ENCODE measurements around the gene RIMBP3C.
"Not testable (repeated sequence)": the region's sequence is repeated elsewhere in the genome, so short reads cannot be mapped to it uniquely, and the experiment has no call there.

RIMBP3C gene

DNA sequence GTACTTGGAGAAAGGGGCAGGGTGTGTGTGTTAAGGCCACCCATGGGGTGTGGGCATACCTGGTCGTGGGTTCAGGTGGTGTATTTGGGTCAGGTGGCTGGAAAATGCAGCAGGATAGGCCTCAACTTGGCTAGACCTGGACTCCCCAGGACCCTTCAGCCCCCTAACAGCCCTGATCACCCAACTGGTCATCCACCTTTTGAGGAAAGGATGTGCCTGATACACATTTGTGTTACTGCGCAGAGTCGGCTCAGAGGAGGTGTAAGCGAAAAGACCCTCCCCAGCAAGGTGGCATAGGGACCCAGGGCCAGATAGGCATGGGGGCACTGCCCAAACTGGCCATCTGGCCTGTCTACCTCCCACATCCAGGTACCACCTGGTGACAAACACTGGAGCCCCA, at the start of gene RIMBP3C:
TSS of gene RIMBP3C (minus strand) at position 101 of the 400 bp plus-strand sequence. CDS start 485 bp downstream, outside the sequence.
- not testable (repeated sequence) for DNase-seq

DNA sequence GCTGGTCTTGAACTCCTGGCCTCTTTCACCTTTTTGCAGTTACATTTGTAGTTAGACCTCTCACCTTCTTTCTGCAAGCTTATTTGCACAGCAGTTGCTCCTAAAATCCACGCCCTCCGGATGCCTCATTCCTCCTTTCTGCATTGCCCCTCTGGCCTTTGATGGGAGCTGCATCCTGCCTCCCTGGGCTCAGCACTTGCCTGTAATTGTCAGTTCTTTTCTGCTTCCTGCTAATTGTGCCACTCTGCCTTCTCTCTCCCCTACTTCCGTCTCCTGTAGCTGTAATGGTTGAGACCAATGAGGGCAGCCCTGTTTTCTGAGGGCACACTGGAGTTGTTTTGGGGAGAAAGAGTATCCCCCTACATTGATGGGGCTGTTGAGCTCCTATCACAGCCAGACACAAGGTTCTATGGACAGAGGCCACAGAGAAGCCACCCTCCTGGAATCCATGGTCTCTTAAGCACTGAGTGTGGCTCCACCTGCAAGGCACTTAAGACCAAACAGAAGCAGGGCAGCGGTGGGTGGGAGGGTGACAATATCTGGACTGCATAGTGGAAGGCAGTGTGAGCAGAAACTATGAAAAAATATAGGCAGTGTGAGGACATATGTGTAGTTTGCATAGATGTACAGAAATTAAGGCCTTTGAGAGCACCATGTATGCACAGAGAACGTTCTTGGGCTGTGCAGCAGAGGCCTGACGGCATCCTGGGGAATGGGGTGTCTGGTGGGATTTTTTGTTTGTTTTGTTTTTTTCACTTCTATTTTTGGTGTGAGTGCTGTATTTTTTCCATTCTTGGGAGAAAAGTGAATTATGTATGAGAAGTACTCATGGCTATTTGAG, 48.0 kb upstream of the RIMBP3C start:
- DNase-seq: no peak

DNA sequence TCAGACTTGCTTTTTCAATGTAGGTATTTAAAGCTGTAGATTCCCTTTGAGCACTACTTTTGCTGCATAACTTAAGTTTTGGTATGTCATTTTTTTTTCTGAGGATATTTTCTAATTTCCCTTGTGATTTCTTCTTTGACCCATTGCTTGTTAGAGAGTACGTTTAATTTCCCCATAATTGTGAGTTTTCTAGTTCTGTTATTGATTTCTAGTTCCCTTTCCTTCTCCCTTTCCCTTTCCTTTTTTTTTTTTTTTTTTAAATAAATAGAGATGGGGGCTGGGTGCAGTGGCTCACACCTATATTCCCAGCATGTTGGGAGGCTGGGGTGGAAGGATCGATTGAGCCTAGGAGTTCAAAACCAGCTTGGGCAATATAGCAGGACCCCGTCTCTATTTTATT, 47.0 kb upstream of the RIMBP3C start:
- no peak for DNase-seq

DNA sequence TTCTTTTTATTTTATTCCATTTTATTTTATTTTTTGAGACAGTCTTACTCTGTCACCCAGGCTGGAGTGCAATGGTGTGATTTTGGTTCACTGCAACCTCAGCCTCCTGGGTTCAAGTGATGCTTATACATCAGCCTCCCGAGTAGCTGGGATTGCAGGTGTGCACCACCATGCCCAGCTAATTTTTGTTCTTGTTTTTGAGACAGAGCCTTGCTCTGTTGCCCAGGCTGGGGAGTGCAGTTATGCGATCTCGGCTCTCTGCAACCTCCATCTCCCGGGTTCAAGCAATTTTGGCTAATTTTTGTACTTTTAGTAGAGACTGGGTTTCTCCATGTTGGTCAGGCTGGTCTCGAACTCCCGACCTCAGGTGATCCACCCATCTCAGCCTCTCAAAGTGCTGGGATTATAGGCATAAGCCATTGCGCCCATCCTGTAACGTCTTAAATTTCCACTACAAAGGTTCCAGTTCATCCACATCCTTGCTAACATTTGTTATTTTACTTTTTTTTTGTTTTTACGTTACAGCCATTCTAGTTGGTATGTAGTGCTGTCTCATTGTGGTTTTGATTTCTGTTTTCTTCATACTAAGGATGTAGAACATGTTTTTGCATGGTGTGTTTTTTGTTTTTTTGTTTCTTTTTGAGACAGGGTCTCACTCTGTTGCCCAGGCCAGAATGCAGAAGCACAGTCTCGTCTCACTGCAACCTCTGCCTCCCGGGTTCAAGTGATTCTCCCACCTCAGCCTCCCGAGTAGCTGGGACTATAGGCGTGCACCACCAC, 45.3 kb upstream of the RIMBP3C start:
- not testable (repeated sequence) for DNase-seq

DNA sequence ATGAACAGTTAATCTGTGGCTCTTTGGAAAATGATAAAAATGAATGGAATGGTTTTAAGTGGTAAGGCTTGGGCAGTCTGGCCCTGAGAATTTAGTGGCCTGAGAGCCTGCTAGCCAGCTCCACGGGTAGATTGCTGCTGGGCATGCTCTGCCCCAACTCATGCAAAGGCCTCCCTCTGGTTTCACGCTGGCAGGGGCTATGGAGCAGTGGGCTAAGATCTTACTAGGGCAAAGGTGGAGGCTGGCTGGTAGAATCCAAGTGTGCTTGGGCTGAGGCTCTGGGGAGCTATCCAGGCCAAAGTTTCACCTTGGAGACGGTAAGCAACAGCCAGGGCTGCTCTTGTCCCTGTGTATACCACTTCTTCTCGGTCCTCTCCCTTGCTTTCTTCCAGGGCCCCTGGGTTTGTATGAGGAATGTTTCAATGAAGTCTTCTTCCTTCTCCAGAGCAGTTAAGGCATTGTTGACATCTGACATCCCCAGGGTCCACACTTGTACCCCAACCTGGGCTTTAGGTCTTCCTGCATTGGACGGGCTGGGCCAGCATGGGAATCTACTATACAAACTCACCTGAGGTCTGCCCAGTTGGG, 43.7 kb upstream of the RIMBP3C start:
- no peak for DNase-seq

- no peak for DNase-seq
These were observed 42.4 kb upstream of the RIMBP3C start for GRCh38 chr22:21593406-21594232.

DNA sequence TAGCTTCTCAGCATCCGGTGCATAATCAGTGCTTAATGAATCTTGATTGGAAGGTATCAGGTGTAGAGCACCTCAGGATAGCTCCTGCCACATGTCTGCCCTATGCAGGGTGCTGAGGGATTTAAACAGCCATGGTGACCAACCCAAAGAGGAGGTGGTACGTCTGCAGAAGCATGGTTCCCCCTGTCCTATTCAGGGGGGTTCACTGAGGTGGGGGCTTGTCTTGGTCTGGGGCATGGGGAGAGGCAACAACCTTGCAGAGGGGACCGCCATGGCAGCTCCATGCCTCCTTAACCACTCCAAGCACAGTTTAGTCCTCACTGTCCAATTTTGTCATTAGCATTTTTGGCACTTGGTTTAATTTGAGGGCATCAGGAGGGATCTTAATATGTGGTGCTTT, 41.2 kb upstream of the RIMBP3C start:
- no peak for DNase-seq

- DNase-seq: no peak
These were observed 40.4 kb upstream of the RIMBP3C start for GRCh38 chr22:21591695-21592094.

DNA sequence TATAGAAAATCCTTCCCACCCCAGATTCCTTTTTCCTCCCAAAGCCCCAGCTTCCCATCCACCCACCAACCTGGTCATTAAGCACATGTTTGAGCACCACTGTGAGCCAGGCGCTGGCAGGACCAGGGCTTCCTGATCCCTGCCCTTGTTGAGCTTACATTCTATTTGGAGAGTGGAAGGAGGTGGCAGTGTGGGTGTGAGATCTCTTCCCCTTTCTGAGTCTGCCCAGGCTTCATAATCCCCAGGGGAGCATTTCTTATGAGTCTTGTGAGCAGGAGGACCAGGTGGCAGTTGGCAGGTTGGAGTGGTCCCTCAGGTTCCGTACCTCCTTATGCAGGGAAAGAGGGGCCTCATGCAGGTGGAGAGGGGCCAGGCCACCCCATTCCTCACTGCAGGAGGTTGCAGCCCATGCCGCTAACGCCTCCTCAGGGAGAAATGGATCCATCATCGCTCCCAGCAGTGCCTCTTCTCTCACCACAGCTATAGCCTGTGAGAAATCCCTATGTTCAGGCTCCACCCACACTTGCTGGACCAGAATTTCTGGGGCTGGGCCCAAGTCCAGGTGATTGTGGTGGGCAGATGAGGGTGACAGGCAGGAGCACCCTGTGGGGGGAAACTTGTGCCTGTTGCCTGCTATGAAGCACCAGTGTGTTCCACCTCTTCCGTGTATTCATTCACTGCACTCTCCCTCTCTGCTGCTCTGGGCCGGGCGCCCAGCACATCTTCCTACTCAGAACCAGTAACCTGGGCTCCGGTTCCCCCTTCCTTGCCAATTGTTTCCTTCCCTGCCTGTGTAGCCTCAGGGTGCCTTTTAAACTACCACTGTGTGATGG, 39.8 kb upstream of the RIMBP3C start:
- DNase-seq: no peak

GRCh38 chr22:21589396-21589795, 38.1 kb upstream of the RIMBP3C start:
- DNase-seq: no peak

DNA sequence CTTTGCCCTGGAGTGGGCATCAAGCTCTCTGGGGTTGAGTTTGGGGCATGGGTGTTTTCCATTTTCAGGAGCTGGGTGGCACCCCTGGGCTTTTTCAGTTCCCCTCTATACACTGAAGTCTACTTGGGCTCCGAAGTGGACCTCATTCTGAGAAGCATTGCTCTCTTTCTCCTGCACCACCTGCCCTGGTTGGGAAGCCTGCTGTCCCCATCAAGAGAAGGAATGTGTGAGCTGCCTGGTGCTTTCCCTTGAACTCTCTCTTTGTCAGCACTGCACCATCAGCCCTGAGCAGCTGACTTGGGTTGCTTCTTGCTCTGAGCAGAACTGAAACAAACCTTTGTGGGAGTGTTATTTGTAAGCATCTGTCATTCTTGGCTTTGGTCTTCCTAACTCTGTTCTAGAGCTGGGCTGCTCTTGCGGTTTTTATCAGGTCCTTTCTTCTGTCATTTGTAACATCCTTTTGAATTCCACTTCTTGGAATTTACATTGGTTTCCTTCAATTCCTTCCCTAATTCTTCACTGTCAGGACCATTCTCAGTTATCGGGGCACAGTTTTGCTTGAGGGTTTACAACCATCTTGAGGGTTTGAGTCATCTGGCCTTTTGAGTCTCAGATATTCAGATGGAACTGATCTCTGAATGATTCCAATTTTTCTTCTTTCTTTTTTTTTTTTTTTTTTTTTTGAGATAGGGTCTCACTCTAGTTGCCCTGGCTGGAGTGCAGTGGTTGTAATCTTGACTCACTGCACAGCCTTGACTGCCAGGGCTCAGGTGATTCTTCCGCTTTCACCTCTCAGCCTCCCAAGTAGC, 36.7 kb upstream of the RIMBP3C start:
- DNase-seq: no peak

- DNase-seq: no peak
These were observed 34.1 kb upstream of the RIMBP3C start for GRCh38 chr22:21585389-21585788.

- DNase-seq: no peak
These were observed 31.8 kb upstream of the RIMBP3C start for GRCh38 chr22:21582801-21583740.

DNA sequence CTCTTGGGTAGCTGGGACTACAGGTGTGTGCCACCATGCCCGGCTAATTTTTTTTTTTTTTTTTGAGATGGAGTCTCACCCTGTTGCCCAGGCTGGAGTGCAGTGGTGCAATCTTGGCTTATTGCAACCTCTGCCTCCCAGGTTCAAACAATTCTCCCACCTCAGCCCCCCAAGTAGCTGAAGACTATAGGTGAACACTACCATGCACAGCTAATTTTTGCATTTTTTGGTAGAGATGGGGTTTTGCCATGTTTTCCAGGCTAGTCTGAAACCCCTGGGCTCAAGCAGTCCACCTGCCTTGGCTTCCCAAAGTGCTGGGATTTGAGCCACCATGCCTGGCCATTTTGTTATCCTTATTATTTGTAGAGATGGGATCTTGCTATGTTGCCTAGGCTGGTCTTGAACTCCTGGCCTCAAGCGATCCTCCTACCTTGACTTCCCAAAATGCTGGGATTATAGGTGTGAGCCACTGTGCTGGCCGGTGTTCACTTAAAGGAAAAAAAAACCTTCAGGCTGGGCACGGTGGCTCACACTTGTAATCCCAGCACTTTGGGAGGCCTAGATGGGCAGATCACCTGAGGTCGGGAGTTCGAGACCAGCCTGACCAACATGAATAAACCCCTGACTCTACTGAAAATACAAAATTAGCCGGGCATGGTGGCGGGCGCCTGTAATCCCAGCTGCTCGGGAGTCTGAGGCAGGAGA, 29.9 kb upstream of the RIMBP3C start:
- not testable (repeated sequence) for DNase-seq

DNA sequence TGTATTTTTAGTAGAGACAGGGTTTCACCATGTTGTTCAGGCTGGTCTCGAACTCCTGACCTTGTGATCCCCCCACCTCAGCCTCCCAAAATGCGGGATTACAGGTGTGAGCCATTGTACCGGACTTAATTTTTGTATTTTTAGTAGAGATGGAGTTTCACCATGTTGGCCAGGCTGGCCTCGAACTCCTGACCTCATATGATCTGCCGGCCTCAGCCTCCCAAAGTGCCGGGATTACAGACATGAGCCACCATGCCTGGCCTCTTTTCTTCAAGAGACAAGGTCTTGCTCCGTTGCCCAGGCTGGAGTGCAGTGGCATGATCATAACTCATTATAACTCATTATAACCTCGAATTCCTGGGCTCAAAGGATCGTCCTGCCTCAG, 29.4 kb upstream of the RIMBP3C start:
- DNase-seq: not testable (repeated sequence)

DNA sequence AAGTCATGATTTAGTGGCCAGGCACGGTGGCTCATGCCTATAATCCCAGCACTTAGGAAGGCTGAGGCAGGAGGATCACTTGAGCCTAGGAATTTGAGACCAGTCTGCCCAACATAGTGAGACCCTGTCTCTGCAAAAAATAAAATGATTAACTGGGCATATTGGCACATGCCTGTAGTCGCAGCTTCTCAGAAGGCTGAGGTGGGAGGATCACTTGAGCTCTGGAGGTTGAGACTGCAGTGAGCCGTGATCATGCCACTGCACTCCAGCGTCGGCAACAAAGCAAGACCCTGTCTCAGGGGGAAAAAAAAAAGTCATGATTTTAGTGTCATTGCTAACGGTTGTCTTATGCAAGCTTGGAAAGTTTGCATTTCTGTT, 28.2 kb upstream of the RIMBP3C start:
- DNase-seq: no peak

- no peak for DNase-seq
These were observed 22.7 kb upstream of the RIMBP3C start for GRCh38 chr22:21573750-21574494.

DNA sequence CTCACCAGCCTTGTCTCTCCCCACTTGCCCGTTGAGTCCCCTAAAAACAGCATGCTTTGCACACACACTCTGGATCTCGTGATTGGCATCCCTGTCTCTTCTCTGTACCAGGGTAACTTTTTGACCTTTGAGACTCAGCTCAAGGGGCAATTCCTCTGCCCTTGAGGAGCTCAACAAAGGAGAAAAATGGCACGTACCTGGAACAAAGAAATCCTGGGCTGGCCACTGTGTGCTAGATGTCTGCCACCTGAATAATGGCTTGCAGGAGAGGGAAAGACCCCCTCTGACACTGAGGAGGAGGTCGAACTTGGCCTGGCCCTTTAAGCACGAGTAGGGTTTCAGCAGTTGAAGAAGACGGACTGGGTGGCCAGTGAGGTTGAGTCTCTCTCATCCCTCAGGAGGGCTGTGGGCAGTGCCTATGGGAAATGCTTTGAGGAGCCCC, 22.1 kb upstream of the RIMBP3C start:
- no peak for DNase-seq
